Vagina (tissue), 2 donors: ENCODE results near the gene SLC19A1. TPM values are rescaled to one million over a fixed set of nuclear protein-coding genes. Genes with fewer than 3 reads are reported as not detected.
"Not testable (repeated sequence)": the region's sequence is repeated elsewhere in the genome, so short reads cannot be mapped to it uniquely, and the experiment has no call there.

Source experiments
- DNase-seq, 2 donors: peaks; one replicate each; pipeline ENCODE4 v3.0.0-alpha.2; 2017; ENCODE audit errors: extremely low spot score in 2 of 2
- H3K27ac ChIP-seq: fragments of 200-600 bp; sonication (generic); one replicate; pipeline ENCODE4 v1.5.1; 2019
- H3K27me3 ChIP-seq: fragments of 200-600 bp; sonication (generic); one replicate; pipeline ENCODE4 v1.5.1; 2019
- H3K36me3 ChIP-seq, 2 donors: fragments of 200-600 bp; sonication (generic); one replicate each; pipeline ENCODE4 v1.5.1; 2017 to 2019
- H3K4me1 ChIP-seq: fragments of 200-600 bp; sonication (generic); one replicate; pipeline ENCODE4 v1.5.1; 2019
- H3K4me3 ChIP-seq, 2 donors: fragments of 200-600 bp; sonication (generic); 1 replicate in 1 of 2; 2 replicates in 1 of 2; pipeline ENCODE4 v1.5.1; 2016 to 2019
- H3K9me3 ChIP-seq: fragments of 200-600 bp; sonication (generic); one replicate; pipeline ENCODE4 v1.5.1; 2019
- CTCF ChIP-seq, 3 experiments: fragments of 450-650 bp in 2 of 3; fragments of 200-600 bp in 1 of 3; sonication (generic) in 1 of 3; IDR thresholded peaks; one replicate each; pipeline ENCODE4 v1.5.1; 2017 to 2019; ENCODE audit warnings: antibody characterized with exemption in 3 of 3, mild to moderate bottlenecking in 2 of 3, moderate library complexity in 2 of 3
- POLR2A ChIP-seq, 2 donors: fragments of 450-650 bp; IDR thresholded peaks; one replicate each; pipeline ENCODE4 v1.6.1; 2017; ENCODE audit warnings: antibody characterized with exemption in 2 of 2, mild to moderate bottlenecking in 2 of 2, moderate library complexity in 2 of 2
- POLR2AphosphoS5 ChIP-seq, 2 donors: sonication (generic); formaldehyde crosslinking; IDR thresholded peaks; one replicate each; pipeline ENCODE4 v1.9.0; 2017; ENCODE audit warnings: antibody characterized with exemption in 2 of 2, mild to moderate bottlenecking in 2 of 2, low read depth in 1 of 2; ENCODE audit not compliant: insufficient read depth in 1 of 2
- intact Hi-C: fragments of 100-400 bp; cut with DNase I; formaldehyde crosslinking; loops from one replicate; pipeline ENCODE4 v1.15.1; 2023
- total RNA-seq: library from RNA; depleted of rRNA; stranded (reverse); fragments of >200 nt; gene quantifications from one replicate; pipeline ENCODE4 v1.2.3, GENCODE V29; 2016

SLC19A1 gene
- total RNA-seq, 1 donor from 2014 or later = 4.9 TPM

DNA sequence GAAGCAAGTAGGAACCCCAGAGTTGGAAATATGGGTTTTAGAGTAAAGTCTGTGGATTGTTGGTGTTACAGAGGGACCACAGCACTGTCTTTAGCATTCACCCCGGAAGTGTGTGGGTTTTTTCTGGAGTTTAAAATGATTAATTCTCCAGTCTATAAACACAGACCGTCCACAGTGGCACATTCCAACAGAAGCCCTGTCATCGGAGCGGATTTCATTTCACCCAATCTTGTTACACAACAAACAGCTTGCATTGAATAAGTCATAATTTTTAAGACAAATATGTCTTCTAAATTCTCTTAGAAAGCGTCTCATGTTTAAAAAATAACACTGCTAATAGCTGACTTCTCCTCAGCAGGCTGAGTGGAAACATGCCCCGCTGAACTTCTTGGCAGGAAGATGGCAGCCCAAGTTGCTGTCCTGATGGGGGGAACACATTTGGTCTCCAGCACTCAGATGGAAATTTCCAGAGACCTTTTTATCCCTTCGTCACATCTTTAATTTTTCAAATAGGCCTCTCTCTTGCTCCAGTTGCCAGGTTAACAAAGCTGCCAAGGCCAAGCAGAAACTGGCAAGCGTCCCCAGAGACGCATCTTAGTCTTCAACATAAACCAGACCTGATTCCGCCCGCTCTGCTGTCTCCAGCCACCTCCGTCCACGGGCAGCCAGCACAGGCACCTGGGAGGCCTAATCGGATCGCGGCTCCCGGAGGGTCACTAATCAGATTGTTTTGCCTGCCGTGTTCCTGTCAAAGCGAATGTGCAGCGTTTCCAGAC is 28.8 kb upstream of the SLC19A1 start:
- Histone ChIP-seq H3K4me1 (no peaks in the 10 kb centered on the region), H3K4me3 (no peak overlapping the region), H3K27me3 (no peaks in the 10 kb centered on the region), H3K27ac (no peak overlapping the region), H3K36me3 (no peaks in the 10 kb centered on the region), H3K9me3 (no peaks in the 10 kb centered on the region)
- TF ChIP-seq POLR2AphosphoS5 (IDR thresholded peaks at IDR 0.05; ENCODE audit: insufficient read depth in 1 of 2, low read depth in 1 of 2) = no peak
- TF ChIP-seq CTCF (IDR thresholded peaks at IDR 0.05) = no peak
- no peak for TF ChIP-seq POLR2A (IDR thresholded peaks at IDR 0.05)
- DNase-seq = no peak
- intact Hi-C loops = no loop called here

DNA sequence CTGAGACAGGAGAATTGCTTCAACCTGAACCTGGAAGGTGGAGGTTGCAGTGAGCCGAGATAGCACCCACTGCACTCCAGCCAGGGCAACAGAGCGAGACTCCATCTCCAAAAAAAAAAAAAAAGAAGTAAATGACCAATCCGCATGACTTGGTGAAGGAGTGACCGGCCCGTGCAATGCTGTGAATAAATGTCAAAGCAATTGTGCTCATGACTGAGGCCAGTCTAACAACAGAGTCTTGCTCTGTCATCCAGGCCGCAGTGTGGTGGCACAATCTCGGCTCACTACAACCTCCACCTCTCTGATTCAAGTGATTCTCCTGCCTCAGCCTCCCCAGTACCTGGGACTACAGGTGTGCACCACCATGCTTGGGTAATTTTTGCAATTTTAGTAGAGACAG is 27.8 kb upstream of the SLC19A1 start:
- no peak overlapping the region for H3K4me3 ChIP-seq
- no peaks in the 10 kb centered on the region for H3K4me1 ChIP-seq
- intact Hi-C loops = no loop called here
- DNase-seq = no peak
- TF ChIP-seq CTCF (IDR thresholded peaks at IDR 0.05) = no peak
- no peaks in the 10 kb centered on the region for H3K9me3 ChIP-seq
- H3K36me3 ChIP-seq = no peaks in the 10 kb centered on the region
- no peaks in the 10 kb centered on the region for H3K27me3 ChIP-seq
- H3K27ac ChIP-seq = no peak overlapping the region

DNA sequence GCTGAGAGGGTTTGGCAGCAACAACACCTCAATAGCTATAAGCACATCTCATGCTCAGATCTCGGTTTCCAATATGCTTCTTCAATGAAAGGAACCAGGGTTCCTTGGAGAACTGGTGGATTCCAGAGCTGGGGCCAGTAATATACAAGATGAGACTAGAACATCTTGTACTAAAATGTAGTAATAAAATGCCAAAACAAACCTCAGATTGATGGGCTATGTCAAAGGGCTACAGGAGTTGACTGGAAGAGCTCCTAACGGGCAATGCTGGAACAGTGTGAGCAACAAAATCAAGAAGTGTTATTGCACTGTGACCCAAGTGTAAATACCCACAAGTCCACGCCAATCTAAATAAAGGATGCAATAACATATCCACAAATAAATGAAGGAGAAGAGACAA is 26.1 kb upstream of the SLC19A1 start:
- Histone ChIP-seq H3K27ac (no peak overlapping the region), H3K27me3 (no peaks in the 10 kb centered on the region), H3K4me3 (no peak overlapping the region), H3K36me3 (no peaks in the 10 kb centered on the region), H3K9me3 (no peaks in the 10 kb centered on the region), H3K4me1 (no peaks in the 10 kb centered on the region)
- no peak for DNase-seq
- TF ChIP-seq POLR2A (IDR thresholded peaks at IDR 0.05) (no peak), CTCF (IDR thresholded peaks at IDR 0.05) (no peak), POLR2AphosphoS5 (IDR thresholded peaks at IDR 0.05; ENCODE audit: insufficient read depth in 1 of 2, low read depth in 1 of 2) (no peak)
- intact Hi-C loops = no loop called here

DNA sequence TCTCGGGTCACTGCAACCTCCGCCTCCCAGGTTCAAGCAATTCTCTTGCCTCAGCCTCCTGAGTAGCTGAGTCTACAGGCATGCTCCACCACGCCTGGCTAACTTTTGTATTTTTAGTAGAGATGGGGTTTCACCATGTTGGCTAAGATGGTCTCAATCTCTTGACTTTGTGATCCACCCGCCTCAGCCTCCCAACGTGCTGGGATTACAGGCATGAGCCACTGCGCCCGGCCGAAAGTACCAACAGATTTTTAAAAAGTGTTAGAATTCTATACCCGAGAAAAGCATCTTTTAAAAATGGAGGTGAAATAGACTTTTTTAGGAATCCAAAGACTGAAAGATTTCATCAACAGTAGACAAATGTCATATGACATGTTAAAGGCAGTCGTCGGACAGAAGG is 21.9 kb upstream of the SLC19A1 start:
- H3K9me3 ChIP-seq, H3K4me3 ChIP-seq, H3K4me1 ChIP-seq, H3K27ac ChIP-seq, intact Hi-C loops, H3K27me3 ChIP-seq, DNase-seq, H3K36me3 ChIP-seq: not testable (repeated sequence)

GRCh38 chr21:45562965-45563364 is 20.7 kb upstream of the SLC19A1 start:
- no peak overlapping the region for H3K4me3 ChIP-seq
- no peaks in the 10 kb centered on the region for H3K27me3 ChIP-seq
- no peak overlapping the region for H3K27ac ChIP-seq
- H3K36me3 ChIP-seq = no peaks in the 10 kb centered on the region
- intact Hi-C loops = no loop called here
- TF ChIP-seq CTCF (IDR thresholded peaks at IDR 0.05) (no peak), POLR2AphosphoS5 (IDR thresholded peaks at IDR 0.05; ENCODE audit: insufficient read depth in 1 of 2, low read depth in 1 of 2) (no peak), POLR2A (IDR thresholded peaks at IDR 0.05) (no peak)
- H3K9me3 ChIP-seq = no peaks in the 10 kb centered on the region
- H3K4me1 ChIP-seq = no peaks in the 10 kb centered on the region
- no peak for DNase-seq
